Mesenchymal stem cell (in vitro differentiated cells and primary cell): ENCODE data around the gene GOLPH3L.
"Not testable (repeated sequence)": the region's sequence is repeated elsewhere in the genome, so short reads cannot be mapped to it uniquely, and the experiment has no call there.

ENCODE experiments used
- DNase-seq: peaks from one replicate; pipeline ENCODE4 v3.0.0-alpha.2; 2013
- H2AFZ ChIP-seq: one replicate; pipeline ENCODE4 v1.6.1; 2013; ENCODE audit warnings: low read depth, mild to moderate bottlenecking, control low read depth, inconsistent platforms, low read length, moderate library complexity
- H2AK5ac ChIP-seq: 2 replicates; pipeline ENCODE4 v1.6.1; 2013; ENCODE audit warnings: low read length, moderate library complexity, mild to moderate bottlenecking, inconsistent platforms; ENCODE audit not compliant: severe bottlenecking
- H2BK120ac ChIP-seq: one replicate; pipeline ENCODE4 v1.6.1; 2013; ENCODE audit warnings: low read depth, mild to moderate bottlenecking, inconsistent platforms, low read length, moderate library complexity
- H2BK12ac ChIP-seq, 2 experiments: one replicate each; pipeline ENCODE4 v1.6.1; 2013; ENCODE audit warnings: inconsistent platforms in 2 of 2, low read length in 2 of 2, mild to moderate bottlenecking in 2 of 2, moderate library complexity in 2 of 2, control low read depth in 1 of 2
- H2BK15ac ChIP-seq: one replicate; pipeline ENCODE4 v1.6.1; 2013; ENCODE audit warnings: mild to moderate bottlenecking, low read depth, inconsistent platforms; ENCODE audit not compliant: poor library complexity, severe bottlenecking
- H2BK5ac ChIP-seq: 2 replicates; pipeline ENCODE4 v1.6.1; 2013; ENCODE audit warnings: low read depth, mild to moderate bottlenecking, low read length, control low read depth, inconsistent platforms; ENCODE audit not compliant: poor library complexity, severe bottlenecking
- H3K14ac ChIP-seq, 2 experiments: one replicate each; pipeline ENCODE4 v1.6.1; 2013; ENCODE audit warnings: inconsistent platforms in 2 of 2, low read length in 2 of 2, control low read depth in 1 of 2, mild to moderate bottlenecking in 1 of 2, moderate library complexity in 1 of 2
- H3K18ac ChIP-seq, 2 experiments: one replicate each; pipeline ENCODE4 v1.6.1; 2013; ENCODE audit warnings: inconsistent platforms in 2 of 2, low read length in 2 of 2, control low read depth in 1 of 2, low read depth in 1 of 2, mild to moderate bottlenecking in 1 of 2
- H3K23ac ChIP-seq, 2 experiments: one replicate each; pipeline ENCODE4 v1.6.1; 2013; ENCODE audit warnings: inconsistent platforms in 2 of 2, low read length in 2 of 2, mild to moderate bottlenecking in 2 of 2, moderate library complexity in 2 of 2, control low read depth in 1 of 2
- H3K27ac ChIP-seq: 2 replicates; pipeline ENCODE4 v1.5.1; 2013; ENCODE audit warnings: mild to moderate bottlenecking, moderate library complexity, low read length, control low read depth, inconsistent platforms; ENCODE audit not compliant: poor library complexity, severe bottlenecking
- H3K27me3 ChIP-seq, 2 experiments: 2 replicates each; pipeline versions ENCODE4 v1.6.1 to v1.7.0; 2013; ENCODE audit warnings: low read length in 2 of 2, mild to moderate bottlenecking in 2 of 2, moderate library complexity in 2 of 2, control low read depth in 1 of 2, inconsistent platforms in 1 of 2; ENCODE audit not compliant: control insufficient read depth in 1 of 2, insufficient read depth in 1 of 2
- H3K36me3 ChIP-seq, 2 experiments: 2 replicates each; pipeline versions ENCODE4 v1.6.1 to v1.7.0; 2013; ENCODE audit warnings: low read length in 2 of 2, control low read depth in 1 of 2, inconsistent platforms in 1 of 2, low read depth in 1 of 2, mild to moderate bottlenecking in 1 of 2; ENCODE audit not compliant: insufficient read depth in 2 of 2, control insufficient read depth in 1 of 2
- H3K4ac ChIP-seq, 2 experiments: one replicate each; pipeline ENCODE4 v1.6.1; 2013; ENCODE audit warnings: inconsistent platforms in 2 of 2, low read length in 2 of 2, mild to moderate bottlenecking in 2 of 2, moderate library complexity in 2 of 2, control low read depth in 1 of 2, low read depth in 1 of 2
- H3K4me1 ChIP-seq: 2 replicates; pipeline ENCODE4 v1.6.1; 2013; ENCODE audit warnings: low read depth, low read length, control low read depth; ENCODE audit not compliant: control insufficient read depth, insufficient read depth
- H3K4me2 ChIP-seq: 2 replicates; pipeline ENCODE4 v1.6.1; 2013; ENCODE audit warnings: low read length, mild to moderate bottlenecking, inconsistent platforms; ENCODE audit not compliant: poor library complexity, severe bottlenecking
- H3K4me3 ChIP-seq, 2 experiments: 2 replicates each; pipeline versions ENCODE4 v1.5.1 to v1.7.0; 2013; ENCODE audit warnings: low read length in 2 of 2, mild to moderate bottlenecking in 2 of 2, control low read depth in 1 of 2, low read depth in 1 of 2; ENCODE audit not compliant: insufficient read depth in 1 of 2
- H3K79me1 ChIP-seq: replicated peaks from 2 replicates; pipeline ENCODE4 v1.6.1; 2013; ENCODE audit warnings: mild to moderate bottlenecking, control low read depth, low read length, inconsistent platforms; ENCODE audit not compliant: poor library complexity, severe bottlenecking
- H3K9ac ChIP-seq: 2 replicates; pipeline ENCODE4 v1.7.0; 2013; ENCODE audit warnings: mild to moderate bottlenecking, low read length, moderate library complexity
- H3K9me3 ChIP-seq: 2 replicates; pipeline ENCODE4 v1.7.0; 2013; ENCODE audit warnings: mild to moderate bottlenecking, low read length; ENCODE audit not compliant: control insufficient read depth
- H4K8ac ChIP-seq: one replicate; pipeline ENCODE4 v1.6.1; 2013; ENCODE audit warnings: inconsistent platforms, mild to moderate bottlenecking, low read length, moderate library complexity
- H4K91ac ChIP-seq: one replicate; pipeline ENCODE4 v1.6.1; 2013; ENCODE audit warnings: mild to moderate bottlenecking, low read length, inconsistent platforms
- WGBS: methylation state at CpG from one replicate; pipeline ENCODE4 v1.1.7; 2013; ENCODE audit warnings: mixed read lengths; 5-methylcytosine and 5-hydroxymethylcytosine counted together

GOLPH3L gene

DNA sequence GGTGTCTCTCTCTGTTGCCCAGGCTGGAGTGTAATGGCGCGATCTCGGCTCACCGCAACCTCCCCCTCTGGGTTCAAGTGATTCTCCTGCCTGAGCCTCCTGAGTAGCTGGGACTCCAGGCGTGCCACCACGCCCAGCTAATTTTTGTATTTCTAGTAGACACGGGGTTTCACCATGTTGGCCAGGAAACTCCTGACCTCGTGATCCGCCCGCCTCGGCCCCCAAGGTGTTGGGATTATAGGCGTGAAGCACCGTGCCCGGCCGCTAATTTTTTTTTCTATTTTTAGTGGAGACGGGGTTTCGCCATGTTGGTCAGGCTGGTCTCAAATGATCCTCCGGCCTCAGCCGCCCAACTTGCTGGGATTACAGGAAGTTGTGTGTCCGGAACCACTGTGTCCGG, 23.1 kb upstream of the GOLPH3L start:
- no peak overlapping the region for H3K23ac ChIP-seq
- no peak overlapping the region for H4K8ac ChIP-seq
- no peaks in the 10 kb centered on the region for H3K4me1 ChIP-seq
- no peak overlapping the region for H2BK15ac ChIP-seq
- DNase-seq, result no peak
- H3K79me1 ChIP-seq, result no peaks in the 10 kb centered on the region
- peaks cover 5% of the 10 kb centered on the region for H3K9me3 ChIP-seq
- H3K36me3 ChIP-seq, result peaks cover 0 to 3% of the 10 kb centered on the region in 2 experiments
- no peak overlapping the region for H3K27ac ChIP-seq
- no peak overlapping the region for H2BK120ac ChIP-seq
- 99% methylated on average over 21 of the region's 21 CpGs for WGBS
- no peak overlapping the region for H4K91ac ChIP-seq
- H3K27me3 ChIP-seq, result no peaks in the 10 kb centered on the region
- H3K4me2 ChIP-seq, result no peak overlapping the region
- no peak overlapping the region for H2BK5ac ChIP-seq
- no peak overlapping the region for H3K4me3 ChIP-seq
- no peak overlapping the region for H3K14ac ChIP-seq
- H3K18ac ChIP-seq, result no peak overlapping the region
- H2BK12ac ChIP-seq, result no peak overlapping the region
- no peak overlapping the region for H3K9ac ChIP-seq
- H2AFZ ChIP-seq, result no peak overlapping the region
- no peak overlapping the region for H3K4ac ChIP-seq
- no peak overlapping the region for H2AK5ac ChIP-seq

DNA sequence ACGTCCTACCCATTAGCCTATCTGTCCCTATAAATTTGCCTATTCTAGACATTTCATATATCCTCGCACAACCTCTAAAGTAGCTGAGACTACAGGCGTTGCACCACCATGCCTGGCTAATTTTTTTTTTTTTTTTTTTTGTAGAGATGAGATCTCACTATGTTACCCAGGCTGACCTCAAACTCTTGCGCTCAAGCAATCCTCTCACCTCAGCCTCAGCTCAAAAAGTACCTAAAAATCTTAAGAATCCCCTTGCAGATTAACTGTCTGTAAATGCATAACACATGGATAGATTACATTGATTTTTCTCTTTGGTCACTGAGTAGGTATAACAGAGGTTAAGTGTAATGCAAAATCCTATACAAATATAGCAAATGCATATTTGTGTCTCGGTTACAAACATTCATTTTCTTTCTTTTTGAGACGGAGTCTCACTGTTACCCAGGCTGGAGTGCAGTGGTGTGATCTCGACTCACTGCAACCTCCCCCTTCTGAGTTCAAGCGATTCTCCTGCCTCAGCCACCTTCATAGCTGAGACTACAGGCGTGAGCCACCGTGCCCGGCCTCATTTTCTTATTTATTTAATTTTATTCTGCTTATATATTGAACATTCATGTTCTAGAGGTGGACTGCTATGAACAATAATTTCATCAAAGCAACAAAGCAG, 21.4 kb upstream of the GOLPH3L start:
- H3K36me3 ChIP-seq, result peaks cover 0 to 3% of the 10 kb centered on the region in 2 experiments
- H2AFZ ChIP-seq, result no peak overlapping the region
- no peak overlapping the region for H3K14ac ChIP-seq
- H3K9ac ChIP-seq, result no peak overlapping the region
- H4K91ac ChIP-seq, result no peak overlapping the region
- H4K8ac ChIP-seq, result no peak overlapping the region
- H3K4ac ChIP-seq, result no peak overlapping the region
- no peaks in the 10 kb centered on the region for H3K4me1 ChIP-seq
- 81% methylated on average over 5 of the region's 11 CpGs for WGBS
- no peak overlapping the region for H2BK12ac ChIP-seq
- H2BK120ac ChIP-seq, result no peak overlapping the region
- no peak overlapping the region for H3K4me2 ChIP-seq
- H3K79me1 ChIP-seq, result no peaks in the 10 kb centered on the region
- no peak overlapping the region for H2BK15ac ChIP-seq
- H2BK5ac ChIP-seq, result no peak overlapping the region
- no peak overlapping the region for H3K18ac ChIP-seq
- H3K27me3 ChIP-seq, result no peaks in the 10 kb centered on the region
- no peak overlapping the region for H3K4me3 ChIP-seq
- H3K23ac ChIP-seq, result no peak overlapping the region
- H3K27ac ChIP-seq, result no peak overlapping the region
- no peak overlapping the region for H2AK5ac ChIP-seq
- no peak for DNase-seq
- no peaks in the 10 kb centered on the region for H3K9me3 ChIP-seq

DNA sequence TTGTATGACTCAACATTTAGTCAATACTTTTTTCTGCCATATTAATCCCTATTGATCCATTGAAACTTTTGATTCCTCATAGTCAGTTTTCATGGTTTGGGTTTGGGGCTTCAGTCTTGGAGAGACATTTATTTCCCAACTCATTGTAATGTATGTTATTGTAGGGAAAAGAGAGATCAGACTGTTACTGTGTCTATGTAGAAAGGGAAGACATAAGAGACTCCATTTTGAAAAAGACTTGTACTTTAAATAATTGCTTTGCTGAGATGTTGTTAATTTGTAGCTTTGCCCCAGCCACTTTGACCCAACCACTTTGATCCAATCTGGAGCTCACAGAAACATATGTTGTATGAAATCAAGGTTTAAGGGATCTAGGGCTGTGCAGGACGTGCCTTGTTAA, 12.1 kb upstream of the GOLPH3L start:
- not testable (repeated sequence) for H3K23ac ChIP-seq, H3K9ac ChIP-seq, H3K4me1 ChIP-seq, H2BK120ac ChIP-seq, H2BK12ac ChIP-seq, H3K18ac ChIP-seq, H2BK15ac ChIP-seq, H2AFZ ChIP-seq, H3K9me3 ChIP-seq, H3K36me3 ChIP-seq, DNase-seq, H2AK5ac ChIP-seq, H3K27me3 ChIP-seq, H4K91ac ChIP-seq, H3K27ac ChIP-seq, H3K79me1 ChIP-seq, H4K8ac ChIP-seq, H3K4ac ChIP-seq, H2BK5ac ChIP-seq, H3K4me3 ChIP-seq, H3K4me2 ChIP-seq, H3K14ac ChIP-seq
- whole genome bisulfite sequencing, result no CpG with 5 or more reads among the region's 1 CpG

DNA sequence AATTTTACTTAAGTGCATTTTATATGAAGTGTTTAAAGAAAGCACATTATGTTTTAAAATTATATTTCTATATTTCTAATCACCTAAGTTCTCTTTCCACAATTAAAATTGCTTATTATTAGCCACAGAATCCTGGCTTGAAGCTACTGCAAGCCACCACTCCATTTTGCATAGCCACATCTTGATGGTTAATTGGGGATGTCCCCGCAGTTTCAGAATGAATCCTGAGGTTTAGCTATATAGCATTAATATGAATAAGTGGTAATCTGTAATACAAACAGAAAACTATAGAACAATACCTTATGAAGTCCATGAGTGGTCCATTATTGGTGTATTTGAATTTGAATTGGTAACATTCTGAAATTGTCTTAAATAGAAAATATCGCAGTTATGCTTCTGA, 11.6 kb upstream of the GOLPH3L start:
- no peak overlapping the region for H2AFZ ChIP-seq
- DNase-seq, result no peak
- no peak overlapping the region for H3K18ac ChIP-seq
- no peak overlapping the region for H2BK12ac ChIP-seq
- H3K27ac ChIP-seq, result no peak overlapping the region
- no peak overlapping the region for H3K4ac ChIP-seq
- H3K4me3 ChIP-seq, result no peak overlapping the region
- WGBS, result no CpG with 5 or more reads among the region's 2 CpGs
- no peaks in the 10 kb centered on the region for H3K9me3 ChIP-seq
- H4K91ac ChIP-seq, result no peak overlapping the region
- no peak overlapping the region for H3K9ac ChIP-seq
- H3K27me3 ChIP-seq, result no peaks in the 10 kb centered on the region
- H3K4me2 ChIP-seq, result no peak overlapping the region
- no peak overlapping the region for H4K8ac ChIP-seq
- no peak overlapping the region for H2BK120ac ChIP-seq
- no peaks in the 10 kb centered on the region for H3K79me1 ChIP-seq
- no peak overlapping the region for H3K14ac ChIP-seq
- no peak overlapping the region for H3K23ac ChIP-seq
- H2BK5ac ChIP-seq, result no peak overlapping the region
- H2AK5ac ChIP-seq, result no peak overlapping the region
- no peaks in the 10 kb centered on the region for H3K4me1 ChIP-seq
- no peak overlapping the region for H2BK15ac ChIP-seq
- no peaks in the 10 kb centered on the region for H3K36me3 ChIP-seq
